ENCODE measurements around the gene KLRC2. TPM values are rescaled to one million over a fixed set of nuclear protein-coding genes. Genes with fewer than 3 reads are reported as not detected.
"Not testable (repeated sequence)": the region's sequence is repeated elsewhere in the genome, so short reads cannot be mapped to it uniquely, and the experiment has no call there.

KLRC2 gene
- total and polyA plus RNA-seq, 4 donors: 0.22 to 0.71 (median 0.55) TPM; not detected in 1

- Histone ChIP-seq H3K27me3 (ENCODE audit: control insufficient read depth in 3 of 3, insufficient read depth in 3 of 3, low read length in 2 of 3) (no peaks in the 10 kb centered on the region), H3K27ac (ENCODE audit: low read depth in 1 of 2, low read length in 1 of 2) (no peak overlapping the region), H3K4me3 (no peak overlapping the region), H3K9me3 (ENCODE audit: control insufficient read depth in 4 of 4, insufficient read depth in 3 of 4, low read length in 3 of 4) (no peaks in the 10 kb centered on the region), H3K36me3 (ENCODE audit: control insufficient read depth in 4 of 4, insufficient read depth in 4 of 4, low read length in 4 of 4) (no peaks in the 10 kb centered on the region), H3K9ac (ENCODE audit: insufficient read depth in 1 of 2, low read length in 2 of 2) (no peak overlapping the region), H3K4me1 (ENCODE audit: control insufficient read depth in 5 of 5, insufficient read depth in 5 of 5, low read length in 5 of 5) (peaks cover 0 to 1% (median 0%) of the 10 kb centered on the region in 5 donors)
- ATAC-seq (ENCODE audit: insufficient read depth, low FRiP score) (no peak), DNase-seq (no peak)
- no peak for TF ChIP-seq CTCF (IDR thresholded peaks at IDR 0.05; ENCODE audit: control extremely low read depth, extremely low read depth)
Observed at GRCh38 chr12:10400829-10401228, 35.0 kb downstream of the KLRC2 start.

- DNase-seq: no peak
- 84 to 89% methylated on average over 2 of the region's 2 CpGs for WGBS, 2 donors
- Histone ChIP-seq H3K9me3 (ENCODE audit: control insufficient read depth in 4 of 4, insufficient read depth in 3 of 4, low read length in 3 of 4) (no peaks in the 10 kb centered on the region), H3K9ac (ENCODE audit: insufficient read depth in 1 of 2, low read length in 2 of 2) (no peak overlapping the region), H3K4me1 (ENCODE audit: control insufficient read depth in 5 of 5, insufficient read depth in 5 of 5, low read length in 5 of 5) (peaks cover 0 to 5% (median 1%) of the 10 kb centered on the region in 5 donors), H3K27me3 (ENCODE audit: control insufficient read depth in 3 of 3, insufficient read depth in 3 of 3, low read length in 2 of 3) (no peaks in the 10 kb centered on the region), H3K4me3 (no peak overlapping the region), H3K27ac (ENCODE audit: low read depth in 1 of 2, low read length in 1 of 2) (no peak overlapping the region), H3K36me3 (ENCODE audit: control insufficient read depth in 4 of 4, insufficient read depth in 4 of 4, low read length in 4 of 4) (no peaks in the 10 kb centered on the region)
- ATAC-seq (ENCODE audit: insufficient read depth, low FRiP score): no peak
- no peak for TF ChIP-seq CTCF (IDR thresholded peaks at IDR 0.05; ENCODE audit: control extremely low read depth, extremely low read depth)
Observed at GRCh38 chr12:10398168-10398567, 37.6 kb downstream of the KLRC2 start.

GRCh38 chr12:10397296-10397695 is 38.5 kb downstream of the KLRC2 start:
- no peaks in the 10 kb centered on the region for H3K27me3 ChIP-seq (ENCODE audit: control insufficient read depth in 3 of 3, insufficient read depth in 3 of 3, low read length in 2 of 3)
- 41 to 59% methylated on average over 2 of the region's 2 CpGs for WGBS, 2 donors
- no peaks in the 10 kb centered on the region for H3K9me3 ChIP-seq (ENCODE audit: control insufficient read depth in 4 of 4, insufficient read depth in 3 of 4, low read length in 3 of 4)
- H3K4me3 ChIP-seq: no peak overlapping the region
- H3K27ac ChIP-seq (ENCODE audit: low read depth in 1 of 2, low read length in 1 of 2): no peak overlapping the region
- H3K36me3 ChIP-seq (ENCODE audit: control insufficient read depth in 4 of 4, insufficient read depth in 4 of 4, low read length in 4 of 4): no peaks in the 10 kb centered on the region
- H3K9ac ChIP-seq (ENCODE audit: insufficient read depth in 1 of 2, low read length in 2 of 2): no peak overlapping the region
- no peak for TF ChIP-seq CTCF (IDR thresholded peaks at IDR 0.05; ENCODE audit: control extremely low read depth, extremely low read depth)
- DNase-seq: no peak
- ATAC-seq (ENCODE audit: insufficient read depth, low FRiP score): no peak
- peaks cover 0 to 5% (median 1%) of the 10 kb centered on the region in 5 donors for H3K4me1 ChIP-seq (ENCODE audit: control insufficient read depth in 5 of 5, insufficient read depth in 5 of 5, low read length in 5 of 5)

GRCh38 chr12:10396176-10396575 is 39.6 kb downstream of the KLRC2 start:
- H3K36me3 ChIP-seq (ENCODE audit: control insufficient read depth in 4 of 4, insufficient read depth in 4 of 4, low read length in 4 of 4); H3K4me1 ChIP-seq (ENCODE audit: control insufficient read depth in 5 of 5, insufficient read depth in 5 of 5, low read length in 5 of 5); H3K9me3 ChIP-seq (ENCODE audit: control insufficient read depth in 4 of 4, insufficient read depth in 3 of 4, low read length in 3 of 4); H3K4me3 ChIP-seq; H3K27ac ChIP-seq (ENCODE audit: low read depth in 1 of 2, low read length in 1 of 2); H3K9ac ChIP-seq (ENCODE audit: insufficient read depth in 1 of 2, low read length in 2 of 2); DNase-seq; ATAC-seq (ENCODE audit: insufficient read depth, low FRiP score); H3K27me3 ChIP-seq (ENCODE audit: control insufficient read depth in 3 of 3, insufficient read depth in 3 of 3, low read length in 2 of 3): not testable (repeated sequence)
- WGBS, 2 donors: 86 to 95% methylated on average over 15 of the region's 15 CpGs
